Ishikawa (cell line): ENCODE results near the gene ERBB4.
A peak's percentile ranks its signal among the peaks of the same experiment; 100 is the strongest.

Source experiments
- CEBPB ChIP-seq: IDR thresholded peaks from 2 replicates; pipeline ENCODE4 v1.6.1; 2012
- CREB1 ChIP-seq: IDR thresholded peaks from 2 replicates; pipeline ENCODE4 v1.6.1; 2012; ENCODE audit warnings: low read depth
- EGR1 ChIP-seq: IDR thresholded peaks from 2 replicates; pipeline ENCODE4 v1.6.1; 2012
- EP300 ChIP-seq: IDR thresholded peaks from 2 replicates; pipeline ENCODE4 v1.6.1; 2012; ENCODE audit warnings: borderline replicate concordance
- FOXM1 ChIP-seq: IDR thresholded peaks from 2 replicates; pipeline ENCODE4 v1.6.1; 2012; ENCODE audit warnings: low read depth, borderline replicate concordance
- NFIC ChIP-seq: IDR thresholded peaks from 2 replicates; pipeline ENCODE4 v1.6.1; 2012
- RAD21 ChIP-seq: IDR thresholded peaks from 2 replicates; pipeline ENCODE4 v1.6.1; 2012; ENCODE audit warnings: low read depth
- TAF1 ChIP-seq: IDR thresholded peaks from 2 replicates; pipeline ENCODE4 v1.6.1; 2012; ENCODE audit warnings: low read depth, mild to moderate bottlenecking
- TCF12 ChIP-seq: IDR thresholded peaks from 2 replicates; pipeline ENCODE4 v1.6.1; 2012; ENCODE audit warnings: low read depth
- TEAD4 ChIP-seq: IDR thresholded peaks from 2 replicates; pipeline ENCODE4 v1.6.1; 2012
- YY1 ChIP-seq: IDR thresholded peaks from 2 replicates; pipeline ENCODE4 v1.6.1; 2012; ENCODE audit warnings: low read depth
- ZBTB7A ChIP-seq: IDR thresholded peaks from 2 replicates; pipeline ENCODE4 v1.6.1; 2012; ENCODE audit warnings: low read depth
- TF ChIP-seq, protein P1 (sequence below): IDR thresholded peaks from 2 replicates; pipeline ENCODE4 v1.6.1; 2012; ENCODE audit warnings: low read depth, mild to moderate bottlenecking
- TF ChIP-seq, protein P2 (sequence below): IDR thresholded peaks from 2 replicates; pipeline ENCODE4 v1.6.1; 2012
- TF ChIP-seq, protein P3 (sequence below): IDR thresholded peaks from 2 replicates; pipeline ENCODE4 v1.6.1; 2012

The ERBB4 gene

DNA sequence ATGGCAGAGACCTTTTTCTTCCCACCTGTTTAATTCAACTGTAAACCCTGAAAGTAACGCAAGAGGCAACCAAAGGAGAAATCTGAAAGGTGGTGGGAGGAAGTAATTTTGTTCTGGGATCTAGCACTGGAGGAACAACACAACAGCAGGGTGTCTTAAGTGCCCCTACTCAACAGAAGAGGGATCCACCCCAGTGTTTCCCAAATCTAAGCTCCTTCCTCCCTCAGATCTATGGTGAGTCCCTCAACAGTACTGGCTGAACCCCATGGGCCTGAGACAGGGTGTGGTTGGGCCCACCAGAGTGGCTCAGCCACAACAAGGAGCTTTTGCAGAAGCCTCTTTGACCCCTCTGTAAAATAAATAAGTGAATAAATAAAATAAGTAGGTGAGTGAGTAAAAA, 790.3 kb downstream of the ERBB4 start:
- no peak for TF ChIP-seq CREB1
- TF ChIP-seq, protein P1, sequence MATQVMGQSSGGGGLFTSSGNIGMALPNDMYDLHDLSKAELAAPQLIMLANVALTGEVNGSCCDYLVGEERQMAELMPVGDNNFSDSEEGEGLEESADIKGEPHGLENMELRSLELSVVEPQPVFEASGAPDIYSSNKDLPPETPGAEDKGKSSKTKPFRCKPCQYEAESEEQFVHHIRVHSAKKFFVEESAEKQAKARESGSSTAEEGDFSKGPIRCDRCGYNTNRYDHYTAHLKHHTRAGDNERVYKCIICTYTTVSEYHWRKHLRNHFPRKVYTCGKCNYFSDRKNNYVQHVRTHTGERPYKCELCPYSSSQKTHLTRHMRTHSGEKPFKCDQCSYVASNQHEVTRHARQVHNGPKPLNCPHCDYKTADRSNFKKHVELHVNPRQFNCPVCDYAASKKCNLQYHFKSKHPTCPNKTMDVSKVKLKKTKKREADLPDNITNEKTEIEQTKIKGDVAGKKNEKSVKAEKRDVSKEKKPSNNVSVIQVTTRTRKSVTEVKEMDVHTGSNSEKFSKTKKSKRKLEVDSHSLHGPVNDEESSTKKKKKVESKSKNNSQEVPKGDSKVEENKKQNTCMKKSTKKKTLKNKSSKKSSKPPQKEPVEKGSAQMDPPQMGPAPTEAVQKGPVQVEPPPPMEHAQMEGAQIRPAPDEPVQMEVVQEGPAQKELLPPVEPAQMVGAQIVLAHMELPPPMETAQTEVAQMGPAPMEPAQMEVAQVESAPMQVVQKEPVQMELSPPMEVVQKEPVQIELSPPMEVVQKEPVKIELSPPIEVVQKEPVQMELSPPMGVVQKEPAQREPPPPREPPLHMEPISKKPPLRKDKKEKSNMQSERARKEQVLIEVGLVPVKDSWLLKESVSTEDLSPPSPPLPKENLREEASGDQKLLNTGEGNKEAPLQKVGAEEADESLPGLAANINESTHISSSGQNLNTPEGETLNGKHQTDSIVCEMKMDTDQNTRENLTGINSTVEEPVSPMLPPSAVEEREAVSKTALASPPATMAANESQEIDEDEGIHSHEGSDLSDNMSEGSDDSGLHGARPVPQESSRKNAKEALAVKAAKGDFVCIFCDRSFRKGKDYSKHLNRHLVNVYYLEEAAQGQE = no peak
- TF ChIP-seq TAF1 = no peak

DNA sequence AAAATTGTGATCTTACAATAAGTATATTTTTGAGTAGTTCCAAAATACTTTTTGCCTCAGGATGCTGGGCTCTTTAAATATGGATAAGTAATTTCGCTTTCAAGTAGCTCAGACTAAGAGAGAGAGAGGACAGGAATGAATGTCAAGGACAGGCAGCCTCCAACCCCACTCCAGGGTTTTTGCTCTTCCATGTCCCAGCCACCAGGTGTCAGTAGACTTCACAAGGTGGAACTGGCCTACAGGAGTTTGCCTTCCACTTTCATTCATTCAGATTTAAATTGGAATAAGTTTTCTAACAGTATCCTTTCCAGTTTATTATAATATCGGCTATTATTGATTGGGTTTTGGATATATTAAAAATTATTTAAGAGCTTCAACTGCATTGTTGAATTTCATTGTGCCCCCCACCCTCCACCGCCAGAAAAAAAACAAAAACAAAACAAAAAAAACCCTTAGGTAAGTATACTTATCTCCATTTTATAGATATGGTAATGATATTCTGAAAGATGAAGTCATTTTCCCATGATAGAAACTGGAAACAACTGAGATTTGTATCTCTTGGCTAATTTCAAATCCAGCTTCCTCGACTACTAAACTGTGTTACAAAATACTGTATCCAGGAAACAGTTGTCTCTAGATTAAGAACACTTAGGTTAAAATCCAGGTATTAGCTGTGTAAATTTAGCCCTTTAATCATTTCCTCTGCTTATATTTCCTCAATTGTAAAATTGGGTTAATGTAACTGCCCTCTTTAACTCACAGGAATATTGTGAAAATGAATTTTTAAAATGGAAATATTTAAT, 793.1 kb downstream of the ERBB4 start:
- TF ChIP-seq, protein P1 = no peak
- TF ChIP-seq RAD21 = peak; percentile 87
- TF ChIP-seq, protein P2, sequence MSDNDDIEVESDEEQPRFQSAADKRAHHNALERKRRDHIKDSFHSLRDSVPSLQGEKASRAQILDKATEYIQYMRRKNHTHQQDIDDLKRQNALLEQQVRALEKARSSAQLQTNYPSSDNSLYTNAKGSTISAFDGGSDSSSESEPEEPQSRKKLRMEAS = no peak

DNA sequence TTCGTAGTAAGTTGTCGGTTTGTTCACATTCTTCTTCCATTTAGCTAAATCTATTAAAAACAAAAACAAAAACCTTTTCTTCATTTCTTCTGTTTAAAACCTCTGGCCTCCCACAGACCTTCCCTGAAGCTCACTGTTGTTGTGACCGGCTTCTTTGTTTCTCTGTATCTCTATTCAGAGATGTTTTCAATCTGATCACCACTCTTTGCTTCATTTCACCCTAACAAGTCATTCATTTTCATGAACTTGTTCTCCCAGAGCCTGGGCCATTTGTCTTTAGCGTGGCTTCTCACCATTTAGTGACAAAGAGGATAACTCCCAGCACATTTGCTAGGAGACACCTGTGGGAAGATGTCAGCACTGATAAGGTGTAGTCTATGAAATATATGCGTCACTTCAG, 794.2 kb downstream of the ERBB4 start:
- TF ChIP-seq, protein P2 = no peak
- TF ChIP-seq EP300 (no peak), ZBTB7A (no peak), TCF12 (no peak), YY1 (no peak), EGR1 (no peak), CREB1 (no peak)

DNA sequence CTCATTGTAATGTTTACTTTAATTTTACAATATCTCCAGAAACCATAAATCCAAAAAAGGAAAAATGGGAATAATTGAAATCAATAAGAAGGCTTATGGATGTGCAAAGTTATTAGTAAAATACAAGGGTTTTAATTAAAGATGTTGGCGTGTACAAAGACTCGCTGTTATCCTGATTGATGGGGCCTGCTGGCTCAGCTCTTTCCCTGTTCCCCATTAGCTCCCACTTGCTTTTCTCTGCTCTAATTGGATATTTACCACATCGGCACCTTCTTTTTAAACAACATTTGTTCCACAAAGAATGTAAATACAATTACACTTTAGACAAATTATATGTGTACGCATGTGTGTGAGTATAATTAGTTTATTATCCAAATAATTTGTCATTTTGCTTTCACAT, 796.6 kb downstream of the ERBB4 start:
- TF ChIP-seq EP300 = no peak
- TF ChIP-seq NFIC = no peak
- no peak for TF ChIP-seq TAF1
- no peak for TF ChIP-seq ZBTB7A
- no peak for TF ChIP-seq YY1

DNA sequence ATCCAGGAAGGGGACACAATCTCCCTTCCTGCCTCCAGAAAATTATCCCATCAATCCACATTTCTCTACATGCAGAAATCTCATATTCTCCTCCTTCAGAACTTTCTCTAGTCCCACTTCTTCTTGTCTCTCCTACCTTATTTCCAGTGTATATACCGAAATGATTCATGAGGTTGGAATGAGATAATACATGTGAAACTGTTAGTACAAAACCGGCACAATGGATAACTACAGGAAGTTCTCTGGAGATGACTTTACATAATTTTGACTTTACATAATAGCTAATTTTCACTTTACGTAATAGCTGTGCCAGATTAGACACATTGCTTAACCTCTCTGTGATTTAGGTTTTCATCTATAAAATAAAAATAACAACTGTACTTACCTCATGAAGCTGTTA, 801.3 kb downstream of the ERBB4 start:
- no peak for TF ChIP-seq TCF12
- TF ChIP-seq TAF1 = no peak
- no peak for TF ChIP-seq FOXM1
- TF ChIP-seq EP300 = no peak
- TF ChIP-seq TEAD4 = no peak
- TF ChIP-seq, protein P3, sequence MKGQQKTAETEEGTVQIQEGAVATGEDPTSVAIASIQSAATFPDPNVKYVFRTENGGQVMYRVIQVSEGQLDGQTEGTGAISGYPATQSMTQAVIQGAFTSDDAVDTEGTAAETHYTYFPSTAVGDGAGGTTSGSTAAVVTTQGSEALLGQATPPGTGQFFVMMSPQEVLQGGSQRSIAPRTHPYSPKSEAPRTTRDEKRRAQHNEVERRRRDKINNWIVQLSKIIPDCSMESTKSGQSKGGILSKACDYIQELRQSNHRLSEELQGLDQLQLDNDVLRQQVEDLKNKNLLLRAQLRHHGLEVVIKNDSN = no peak

DNA sequence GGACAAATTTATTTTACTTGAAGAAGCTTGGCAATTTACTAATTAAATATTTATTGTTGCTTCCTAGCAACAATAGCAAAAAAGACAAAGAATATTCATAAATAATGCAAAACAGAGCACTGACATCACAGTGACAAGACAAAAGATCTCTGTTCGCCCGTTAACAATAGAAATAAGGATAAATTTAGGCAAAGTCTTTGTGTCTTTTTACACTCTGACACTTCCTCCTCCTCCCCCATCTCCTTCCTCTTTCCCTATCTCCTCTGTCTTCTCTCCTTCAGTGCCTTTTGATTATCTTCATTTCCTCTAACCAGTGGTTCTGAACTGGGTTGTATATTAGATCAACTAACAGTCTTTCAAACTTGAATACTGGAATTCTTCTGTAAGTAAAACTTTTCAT, 808.4 kb downstream of the ERBB4 start:
- TF ChIP-seq CEBPB = no peak
- no peak for TF ChIP-seq FOXM1
- TF ChIP-seq TEAD4 = no peak
- no peak for TF ChIP-seq EP300
- no peak for TF ChIP-seq NFIC
- no peak for TF ChIP-seq YY1
- TF ChIP-seq EGR1 = no peak
- no peak for TF ChIP-seq CREB1
- TF ChIP-seq ZBTB7A = no peak

DNA sequence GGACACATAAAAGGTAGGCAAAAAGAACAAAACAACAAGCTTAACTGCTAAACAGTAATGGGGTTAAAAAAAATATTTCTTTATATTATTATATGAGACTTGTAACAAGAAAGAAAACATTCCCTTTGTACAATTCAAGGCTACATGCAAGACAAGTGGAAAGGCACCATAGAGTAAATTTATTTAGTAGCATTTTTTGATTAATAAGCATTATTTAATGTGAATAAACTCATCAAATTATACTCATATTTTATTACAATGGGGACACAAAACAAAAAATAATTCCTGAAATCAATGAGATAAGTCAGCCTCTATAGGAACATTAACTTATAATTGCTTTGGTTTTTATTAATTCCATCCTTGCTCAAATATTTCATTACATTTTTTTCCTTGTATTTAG, 809.2 kb downstream of the ERBB4 start:
- no peak for TF ChIP-seq TCF12
- TF ChIP-seq, protein P1 = no peak
- TF ChIP-seq NFIC = no peak
